Measurements from ENCODE around the gene ALDH6A1. TPM values are rescaled to one million over a fixed set of nuclear protein-coding genes. Genes with fewer than 3 reads are reported as not detected.

ALDH6A1 gene
- 1.9 to 2.7 TPM (median 2.4 TPM) in 5 replicates for total RNA-seq (2022; extraction: Qiagen RNA extraction)

GRCh38 chr14:74084277-74085046 is at the start of gene ALDH6A1, which contains the start of gene LIN52:
Gene ALDH6A1 (minus strand): TSS chr14:74084453. CDS start chr14:74084394, 59 bp downstream.
Gene LIN52 (plus strand): TSS chr14:74084956. CDS start chr14:74084975, 19 bp downstream.

GRCh38 chr14:74018586-74019407 is 65.5 kb downstream of the ALDH6A1 start, which contains the start of the genes BBOF1 and ENTPD5:
Gene BBOF1 (plus strand): TSS chr14:74019349. CDS start chr14:74019479, 130 bp downstream.
Gene ENTPD5 (minus strand): TSS chr14:74019288. CDS start chr14:73988102, 31,186 bp downstream.

Other genes starting within 250 kb of the ALDH6A1 start
- 7.8 to 11.0 TPM (median 8.1 TPM) in 5 replicates for gene PTGR2, start 232.6 kb downstream of the ALDH6A1 start, total RNA-seq (2022; extraction: Qiagen RNA extraction)
- gene ZNF410, start 197.6 kb downstream of the ALDH6A1 start, total RNA-seq (2022; extraction: Qiagen RNA extraction) = 40.4 to 57.3 TPM (median 42.4 TPM) in 5 replicates
- gene FAM161B, start 134.4 kb downstream of the ALDH6A1 start, total RNA-seq (2022; extraction: Qiagen RNA extraction) = 1.5 to 2.0 TPM (median 1.7 TPM) in 5 replicates
- gene COQ6, start 134.2 kb downstream of the ALDH6A1 start, total RNA-seq (2022; extraction: Qiagen RNA extraction) = 26.2 to 29.2 TPM (median 27.5 TPM) in 5 replicates
- gene ENTPD5, start 65.2 kb downstream of the ALDH6A1 start, total RNA-seq (2022; extraction: Qiagen RNA extraction) = 5.5 to 7.3 TPM (median 6.4 TPM) in 5 replicates
- 2.7 to 5.4 TPM (median 2.9 TPM) in 5 replicates for gene BBOF1, start 65.1 kb downstream of the ALDH6A1 start, total RNA-seq (2022; extraction: Qiagen RNA extraction)
- 3.9 to 6.6 TPM (median 4.7 TPM) in 5 replicates for gene LIN52, start 503 bp upstream of the ALDH6A1 start, total RNA-seq (2022; extraction: Qiagen RNA extraction)
- gene VSX2, start 155.0 kb upstream of the ALDH6A1 start, total RNA-seq (2022; extraction: Qiagen RNA extraction) = not detected in 5 replicates
- gene ABCD4, start 218.5 kb upstream of the ALDH6A1 start, total RNA-seq (2022; extraction: Qiagen RNA extraction) = 26.8 to 38.4 TPM (median 35.6 TPM) in 5 replicates

Data from A549 treated with CORT108297 at 1 μM for 4 hours (cell line).